ENCODE results near the gene PRKG1. TPM values are rescaled to one million over a fixed set of nuclear protein-coding genes. Genes with fewer than 3 reads are reported as not detected.

The PRKG1 gene
- total and polyA plus RNA-seq, 2 donors (not counting 1 experiment from before 2014, with no cell fraction given), result not detected

GRCh38 chr10:52322323-52322722 lies 1248.0 kb downstream of the PRKG1 start:
- DNase-seq (no peak), ATAC-seq (ENCODE audit: low read depth) (no peak)
- no peak overlapping the region for H3K4me2 ChIP-seq (replicated peaks; ENCODE audit: low read depth, low read length, poor library complexity, severe bottlenecking)
- no peaks in the 10 kb centered on the region for H3K9me3 ChIP-seq (ENCODE audit: control extremely low read depth in 1 of 3, control insufficient read depth in 2 of 3, insufficient read depth in 1 of 3, low read length in 2 of 3)
- H3K79me2 ChIP-seq (ENCODE audit: control insufficient read depth, insufficient read depth, low read length), result no peaks in the 10 kb centered on the region
- no peaks in the 10 kb centered on the region for H3K36me3 ChIP-seq (replicated peaks in 1 of 2; ENCODE audit: control extremely low read depth in 1 of 2, control insufficient read depth in 1 of 2, extremely low read depth in 1 of 2, insufficient read depth in 2 of 2, low read length in 1 of 2)
- H3K4me3 Mint-ChIP-seq, result no peak overlapping the region
- H3K4me1 Mint-ChIP-seq, result no peaks in the 10 kb centered on the region
- no peak for TF ChIP-seq EZH2 (IDR thresholded peaks at IDR 0.05; ENCODE audit: borderline replicate concordance, insufficient read depth, low read depth, low read length, poor library complexity, severe bottlenecking)
- TF ChIP-seq, protein P1, sequence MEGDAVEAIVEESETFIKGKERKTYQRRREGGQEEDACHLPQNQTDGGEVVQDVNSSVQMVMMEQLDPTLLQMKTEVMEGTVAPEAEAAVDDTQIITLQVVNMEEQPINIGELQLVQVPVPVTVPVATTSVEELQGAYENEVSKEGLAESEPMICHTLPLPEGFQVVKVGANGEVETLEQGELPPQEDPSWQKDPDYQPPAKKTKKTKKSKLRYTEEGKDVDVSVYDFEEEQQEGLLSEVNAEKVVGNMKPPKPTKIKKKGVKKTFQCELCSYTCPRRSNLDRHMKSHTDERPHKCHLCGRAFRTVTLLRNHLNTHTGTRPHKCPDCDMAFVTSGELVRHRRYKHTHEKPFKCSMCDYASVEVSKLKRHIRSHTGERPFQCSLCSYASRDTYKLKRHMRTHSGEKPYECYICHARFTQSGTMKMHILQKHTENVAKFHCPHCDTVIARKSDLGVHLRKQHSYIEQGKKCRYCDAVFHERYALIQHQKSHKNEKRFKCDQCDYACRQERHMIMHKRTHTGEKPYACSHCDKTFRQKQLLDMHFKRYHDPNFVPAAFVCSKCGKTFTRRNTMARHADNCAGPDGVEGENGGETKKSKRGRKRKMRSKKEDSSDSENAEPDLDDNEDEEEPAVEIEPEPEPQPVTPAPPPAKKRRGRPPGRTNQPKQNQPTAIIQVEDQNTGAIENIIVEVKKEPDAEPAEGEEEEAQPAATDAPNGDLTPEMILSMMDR (IDR thresholded peaks at IDR 0.05), result no peak
- intact Hi-C loops (cut with micrococcal nuclease), result no loop called here
- H2AFZ ChIP-seq (ENCODE audit: insufficient read depth, low read depth, low read length, poor library complexity, severe bottlenecking), result no peak overlapping the region
- no CpG with 5 or more reads among the region's 1 CpG for WGBS (ENCODE audit: insufficient coverage)
- ChIA-PET CTCF (interaction anchor here (0.9 kb wide), 1 partner anchor 14 kb away, joined by 3 read pairs; no protein-coding TSS in a partner anchor), POLR2A (no interaction called here)
- H3K27ac ChIP-seq (ENCODE audit: low read length in 2 of 2), result no peak overlapping the region
- no peaks in the 10 kb centered on the region for H3K4me1 ChIP-seq (ENCODE audit: control insufficient read depth in 2 of 2, insufficient read depth in 2 of 2, low read length in 2 of 2)
- H4K20me1 ChIP-seq (ENCODE audit: control insufficient read depth, insufficient read depth, low read length, poor library complexity, severe bottlenecking), result no peaks in the 10 kb centered on the region
- H3K27me3 Mint-ChIP-seq, result peaks cover 13% of the 10 kb centered on the region
- H3K4me3 ChIP-seq (ENCODE audit: control extremely low read depth in 1 of 5, extremely low read depth in 1 of 5, insufficient read depth in 1 of 5, low read depth in 2 of 5, low read length in 4 of 5), result no peak overlapping the region
- H3K27ac Mint-ChIP-seq, result no peak overlapping the region
- H3K9me3 Mint-ChIP-seq (ENCODE audit: insufficient read depth), result no peaks in the 10 kb centered on the region
- H3K27me3 ChIP-seq (replicated peaks in 1 of 4; ENCODE audit: control extremely low read depth in 1 of 4, control insufficient read depth in 3 of 4, insufficient read depth in 4 of 4, low read length in 3 of 4), result no peaks in the 10 kb centered on the region
- H3K9ac ChIP-seq (ENCODE audit: low read length), result no peak overlapping the region

DNA sequence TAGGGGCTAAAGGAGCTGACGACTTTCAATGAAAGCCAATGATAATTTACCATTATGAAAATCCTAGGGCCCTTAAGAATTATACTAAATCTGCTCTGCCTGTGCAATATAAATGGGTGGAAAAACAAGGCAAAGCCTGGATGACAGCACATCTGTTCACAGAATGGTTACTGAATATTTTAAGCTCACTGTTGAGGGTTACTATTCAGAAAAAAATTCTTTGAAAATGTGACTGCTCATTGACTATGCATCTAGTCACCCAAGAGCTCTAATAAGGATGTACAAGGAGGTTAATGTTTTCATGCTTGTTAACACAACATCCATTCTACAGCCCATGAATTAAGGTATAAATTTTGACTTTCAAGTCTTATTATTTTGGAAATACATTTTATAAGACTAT lies 1248.6 kb downstream of the PRKG1 start:
- no peaks in the 10 kb centered on the region for H3K79me2 ChIP-seq (ENCODE audit: control insufficient read depth, insufficient read depth, low read length)
- H3K27me3 ChIP-seq (replicated peaks in 1 of 4; ENCODE audit: control extremely low read depth in 1 of 4, control insufficient read depth in 3 of 4, insufficient read depth in 4 of 4, low read length in 3 of 4), result no peaks in the 10 kb centered on the region
- Mint-ChIP-seq H3K27me3 (peaks cover 13% of the 10 kb centered on the region), H3K27ac (no peak overlapping the region), H3K4me1 (no peaks in the 10 kb centered on the region), H3K9me3 (ENCODE audit: insufficient read depth) (no peaks in the 10 kb centered on the region), H3K4me3 (no peak overlapping the region)
- H3K9ac ChIP-seq (ENCODE audit: low read length), result no peak overlapping the region
- intact Hi-C loops (cut with micrococcal nuclease), result no loop called here
- H3K9me3 ChIP-seq (ENCODE audit: control extremely low read depth in 1 of 3, control insufficient read depth in 2 of 3, insufficient read depth in 1 of 3, low read length in 2 of 3), result no peaks in the 10 kb centered on the region
- no peaks in the 10 kb centered on the region for H3K4me1 ChIP-seq (ENCODE audit: control insufficient read depth in 2 of 2, insufficient read depth in 2 of 2, low read length in 2 of 2)
- H2AFZ ChIP-seq (ENCODE audit: insufficient read depth, low read depth, low read length, poor library complexity, severe bottlenecking), result no peak overlapping the region
- H3K4me3 ChIP-seq (ENCODE audit: control extremely low read depth in 1 of 5, extremely low read depth in 1 of 5, insufficient read depth in 1 of 5, low read depth in 2 of 5, low read length in 4 of 5), result no peak overlapping the region
- no peaks in the 10 kb centered on the region for H3K36me3 ChIP-seq (replicated peaks in 1 of 2; ENCODE audit: control extremely low read depth in 1 of 2, control insufficient read depth in 1 of 2, extremely low read depth in 1 of 2, insufficient read depth in 2 of 2, low read length in 1 of 2)
- WGBS (ENCODE audit: insufficient coverage), result no CpG with 5 or more reads among the region's 1 CpG
- H3K4me2 ChIP-seq (replicated peaks; ENCODE audit: low read depth, low read length, poor library complexity, severe bottlenecking), result no peak overlapping the region
- DNase-seq (no peak), ATAC-seq (ENCODE audit: low read depth) (no peak)
- ChIA-PET CTCF (interaction anchor here (0.9 kb wide), 1 partner anchor 14 kb away, joined by 3 read pairs; no protein-coding TSS in a partner anchor), POLR2A (no interaction called here)
- no peak for TF ChIP-seq EZH2 (IDR thresholded peaks at IDR 0.05; ENCODE audit: borderline replicate concordance, insufficient read depth, low read depth, low read length, poor library complexity, severe bottlenecking)
- TF ChIP-seq, protein P1 (IDR thresholded peaks at IDR 0.05), result no peak
- H3K27ac ChIP-seq (ENCODE audit: low read length in 2 of 2), result no peak overlapping the region
- H4K20me1 ChIP-seq (ENCODE audit: control insufficient read depth, insufficient read depth, low read length, poor library complexity, severe bottlenecking), result no peaks in the 10 kb centered on the region

Data from B cell (primary cell).